Left ventricle myocardium inferior (tissue), 1 donor: Measurements from ENCODE around the gene ZSCAN1. TPM values are rescaled to one million over a fixed set of nuclear protein-coding genes. Genes with fewer than 3 reads are reported as not detected.
A peak's percentile ranks its signal among the peaks of the same experiment; 100 is the strongest.
"Not testable (repeated sequence)": the region's sequence is repeated elsewhere in the genome, so short reads cannot be mapped to it uniquely, and the experiment has no call there.

Experiments
- DNase-seq: peaks from one replicate; pipeline ENCODE4 v3.0.0-alpha.2; 2020
- H3K27ac ChIP-seq: fragments of 200-600 bp; replicated peaks from 2 replicates; pipeline ENCODE4 v1.8.0; 2021
- H3K27me3 ChIP-seq: fragments of 200-600 bp; 2 replicates; pipeline ENCODE4 v1.8.0; 2021; ENCODE audit warnings: low read depth
- H3K36me3 ChIP-seq: fragments of 200-600 bp; 2 replicates; pipeline ENCODE4 v1.8.0; 2021
- H3K4me1 ChIP-seq: fragments of 200-600 bp; 2 replicates; pipeline ENCODE4 v1.8.0; 2021
- H3K4me3 ChIP-seq: fragments of 200-600 bp; 2 replicates; pipeline ENCODE4 v1.8.0; 2021; ENCODE audit warnings: mild to moderate bottlenecking, moderate library complexity
- H3K9me3 ChIP-seq: fragments of 200-600 bp; replicated peaks from 2 replicates; pipeline ENCODE4 v1.8.0; 2021
- intact Hi-C: fragments of 100-400 bp; cut with micrococcal nuclease; formaldehyde crosslinking; loops from one replicate; pipeline ENCODE4 v1.11.0; 2022
- total RNA-seq: library from RNA; stranded (reverse); fragmentation: NEBNext Ultra II Directional; extraction: Animal tissue kit (Norgen Biotek cat#: 25700); gene quantifications from one replicate; pipeline ENCODE4 v1.2.1, GENCODE V29; 2021
- TF ChIP-seq, protein P1 (sequence below): fragments of 200-600 bp; IDR thresholded peaks from 2 replicates; pipeline ENCODE4 v1.8.0; 2021; ENCODE audit warnings: antibody characterized with exemption, mild to moderate bottlenecking, borderline replicate concordance
- donor health status: DM: no; HTN: yes; CAD: no; lungs with severe emphysema.

The ZSCAN1 gene
- total RNA-seq, 1 donor from 2014 or later, result not detected

DNA sequence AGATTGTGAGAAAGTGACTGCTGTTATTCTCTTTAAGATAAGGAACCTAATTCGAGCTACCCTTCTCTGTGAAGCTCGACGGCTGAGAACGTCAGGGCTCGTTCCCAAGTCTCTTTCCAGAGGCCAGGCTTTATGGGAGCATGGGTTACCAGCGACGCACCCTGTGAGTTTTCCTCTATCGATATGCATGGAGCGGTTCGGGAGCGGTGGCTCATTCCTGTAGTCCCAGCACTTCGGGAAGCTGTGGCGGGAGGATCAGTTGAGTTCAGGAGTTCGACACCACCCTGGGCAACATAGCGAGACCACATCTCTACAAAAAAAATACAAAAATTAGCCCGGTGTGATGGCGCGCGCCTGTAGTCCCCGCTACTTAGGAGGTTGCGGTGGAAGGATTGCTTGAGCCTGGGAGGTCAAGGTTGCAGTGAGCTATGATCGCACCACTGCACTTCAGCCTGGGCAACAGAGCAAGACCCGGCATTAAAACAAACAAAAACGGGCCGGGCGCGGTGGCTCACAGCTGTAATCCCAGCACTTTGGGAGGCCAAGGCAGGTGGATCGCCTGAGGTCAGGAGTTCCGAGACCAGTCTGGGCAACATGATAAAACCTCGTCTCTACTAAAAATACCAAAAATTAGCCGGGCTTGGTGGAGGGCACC, 30.5 kb upstream of the ZSCAN1 start:
- intact Hi-C loops, result no loop called here

GRCh38 chr19:58007285-58007684, 26.5 kb upstream of the ZSCAN1 start:
- Histone ChIP-seq H3K27me3 (no peaks in the 10 kb centered on the region), H3K4me3 (no peak overlapping the region), H3K27ac (no peak overlapping the region), H3K36me3 (peaks cover 45% of the 10 kb centered on the region), H3K9me3 (peaks cover 90% of the 10 kb centered on the region), H3K4me1 (peaks cover 43% of the 10 kb centered on the region)
- TF ChIP-seq, protein P1, sequence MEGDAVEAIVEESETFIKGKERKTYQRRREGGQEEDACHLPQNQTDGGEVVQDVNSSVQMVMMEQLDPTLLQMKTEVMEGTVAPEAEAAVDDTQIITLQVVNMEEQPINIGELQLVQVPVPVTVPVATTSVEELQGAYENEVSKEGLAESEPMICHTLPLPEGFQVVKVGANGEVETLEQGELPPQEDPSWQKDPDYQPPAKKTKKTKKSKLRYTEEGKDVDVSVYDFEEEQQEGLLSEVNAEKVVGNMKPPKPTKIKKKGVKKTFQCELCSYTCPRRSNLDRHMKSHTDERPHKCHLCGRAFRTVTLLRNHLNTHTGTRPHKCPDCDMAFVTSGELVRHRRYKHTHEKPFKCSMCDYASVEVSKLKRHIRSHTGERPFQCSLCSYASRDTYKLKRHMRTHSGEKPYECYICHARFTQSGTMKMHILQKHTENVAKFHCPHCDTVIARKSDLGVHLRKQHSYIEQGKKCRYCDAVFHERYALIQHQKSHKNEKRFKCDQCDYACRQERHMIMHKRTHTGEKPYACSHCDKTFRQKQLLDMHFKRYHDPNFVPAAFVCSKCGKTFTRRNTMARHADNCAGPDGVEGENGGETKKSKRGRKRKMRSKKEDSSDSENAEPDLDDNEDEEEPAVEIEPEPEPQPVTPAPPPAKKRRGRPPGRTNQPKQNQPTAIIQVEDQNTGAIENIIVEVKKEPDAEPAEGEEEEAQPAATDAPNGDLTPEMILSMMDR, result peak; percentile 29
- DNase-seq, result no peak
- intact Hi-C loops, result no loop called here

More for the DNA sequence above, 30.5 kb upstream of the ZSCAN1 start:
- peak overlapping the region; percentile 96 for H3K27ac ChIP-seq
- H3K27me3 ChIP-seq, result no peaks in the 10 kb centered on the region
- peaks cover 69% of the 10 kb centered on the region for H3K9me3 ChIP-seq
- TF ChIP-seq, protein P1, result no peak
- H3K4me3 ChIP-seq, result peak overlapping the region; percentile 93
- peaks cover 48% of the 10 kb centered on the region for H3K4me1 ChIP-seq
- DNase-seq, result no peak
- H3K36me3 ChIP-seq, result peaks cover 75% of the 10 kb centered on the region

DNA sequence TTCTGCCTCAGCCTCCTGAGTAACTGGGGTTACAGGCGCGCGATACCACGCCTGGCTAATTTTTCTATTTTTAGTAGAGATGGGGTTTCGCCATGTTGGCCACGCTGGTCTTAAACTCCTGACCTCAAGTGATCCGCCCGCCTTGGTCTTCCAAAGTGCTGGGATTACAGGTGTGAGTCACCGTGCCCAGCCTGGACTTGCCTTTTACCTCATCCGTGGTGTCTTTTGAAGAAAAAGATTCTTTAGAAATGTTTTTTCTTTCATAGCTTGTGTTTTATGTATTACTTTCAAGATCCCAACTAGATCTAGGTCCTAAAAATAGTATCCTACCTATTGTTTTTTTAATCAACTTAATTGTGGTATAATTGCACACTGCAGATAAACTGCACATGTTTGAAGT, 24.9 kb upstream of the ZSCAN1 start:
- peaks cover 42% of the 10 kb centered on the region for H3K36me3 ChIP-seq
- H3K27me3 ChIP-seq, intact Hi-C loops, H3K27ac ChIP-seq, DNase-seq: not testable (repeated sequence)
- peaks cover 27% of the 10 kb centered on the region for H3K4me1 ChIP-seq
- H3K4me3 ChIP-seq, result peak overlapping the region; percentile 65
- H3K9me3 ChIP-seq, result peaks cover 95% of the 10 kb centered on the region

DNA sequence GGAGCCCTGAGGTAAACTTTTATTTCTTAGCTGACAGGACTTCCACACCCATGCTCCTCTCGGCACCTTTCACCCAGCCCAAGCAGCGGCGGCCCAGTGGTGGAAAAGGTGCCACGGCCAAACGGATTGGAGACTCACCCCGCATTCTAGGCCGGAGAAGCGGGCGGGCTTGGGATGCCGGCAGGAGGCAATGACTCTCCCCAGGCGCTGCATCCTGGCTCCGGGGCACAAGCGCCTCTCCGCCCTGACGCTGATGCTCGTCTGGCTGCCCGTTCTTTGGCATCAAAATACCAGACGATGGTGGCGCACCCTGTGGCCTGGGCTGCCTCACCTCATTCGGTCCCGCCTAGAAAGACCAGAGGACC, 24.5 kb upstream of the ZSCAN1 start:
- no peaks in the 10 kb centered on the region for H3K27me3 ChIP-seq
- peaks cover 23% of the 10 kb centered on the region for H3K4me1 ChIP-seq
- H3K27ac ChIP-seq, result peak overlapping the region; percentile 84
- H3K36me3 ChIP-seq, result peaks cover 38% of the 10 kb centered on the region
- TF ChIP-seq, protein P1, result no peak
- peak overlapping the region; percentile 65 for H3K4me3 ChIP-seq
- peaks cover 91% of the 10 kb centered on the region for H3K9me3 ChIP-seq
- intact Hi-C loops, result no loop called here
- DNase-seq, result no peak

- TF ChIP-seq, protein P1, result no peak
- Histone ChIP-seq H3K36me3 (peaks cover 33% of the 10 kb centered on the region), H3K27me3 (no peaks in the 10 kb centered on the region), H3K4me1 (peaks cover 18% of the 10 kb centered on the region), H3K27ac (peak overlapping the region; percentile 84), H3K4me3 (peak overlapping the region; percentile 65), H3K9me3 (peaks cover 86% of the 10 kb centered on the region)
- intact Hi-C loops, result no loop called here
- peak; percentile 85 for DNase-seq
Observed at GRCh38 chr19:58009666-58010301, 24.0 kb upstream of the ZSCAN1 start.

DNA sequence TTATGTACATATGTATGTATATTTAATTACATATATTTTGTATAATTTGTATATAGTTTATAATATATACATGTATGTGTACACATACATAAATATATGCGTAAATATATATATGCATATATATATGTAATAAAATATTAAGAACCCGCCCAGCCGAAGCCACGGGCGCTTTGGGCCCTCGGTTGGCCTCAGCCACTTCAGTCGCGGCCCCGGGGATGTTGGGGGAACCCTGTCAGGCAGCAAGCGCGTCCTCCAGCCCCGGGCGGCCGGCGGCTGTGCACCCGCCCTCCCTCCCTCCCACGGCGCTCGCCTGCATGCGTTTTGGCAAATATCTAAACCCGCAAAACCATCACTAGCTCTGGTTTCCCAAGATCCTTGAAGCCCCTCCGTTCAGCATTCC, 23.3 kb upstream of the ZSCAN1 start:
- peaks cover 80% of the 10 kb centered on the region for H3K9me3 ChIP-seq
- H3K27ac ChIP-seq, result no peak overlapping the region

More for the DNA sequence above, 23.3 kb upstream of the ZSCAN1 start:
- intact Hi-C loops, result no loop called here
- Histone ChIP-seq H3K4me3 (peak overlapping the region; percentile 65), H3K4me1 (peaks cover 14% of the 10 kb centered on the region), H3K36me3 (peaks cover 26% of the 10 kb centered on the region), H3K27me3 (no peaks in the 10 kb centered on the region)
- DNase-seq, result no peak
- TF ChIP-seq, protein P1, result no peak
